ENCODE measurements around the gene HOXB13.

The HOXB13 gene

GRCh38 chr17:48745381-48746275 lies 17.1 kb upstream of the HOXB13 start:
- Histone ChIP-seq H3K27ac (ENCODE audit: low read length) (no peak overlapping the region), H3K9ac (ENCODE audit: low read length) (no peak overlapping the region), H3K27me3 (ENCODE audit: low read depth, low read length) (peaks cover 45% of the 10 kb centered on the region), H3K9me3 (ENCODE audit: insufficient read depth, low read length) (no peaks in the 10 kb centered on the region), H3K79me2 (ENCODE audit: low read length) (no peaks in the 10 kb centered on the region), H2AFZ (ENCODE audit: low read depth, low read length) (no peak overlapping the region), H4K20me1 (ENCODE audit: insufficient read depth, low read length) (no peaks in the 10 kb centered on the region), H3K4me2 (ENCODE audit: low read length) (peak overlapping the region; percentile 41), H3K4me1 (ENCODE audit: low read length) (peaks cover 13% of the 10 kb centered on the region), H3K36me3 (replicated peaks; ENCODE audit: low read depth, low read length) (no peaks in the 10 kb centered on the region), H3K4me3 (ENCODE audit: low read length) (no peak overlapping the region)
- TF ChIP-seq EZH2phosphoT487 (IDR thresholded peaks at IDR 0.05; ENCODE audit: low read depth): no peak

GRCh38 chr17:48740537-48740936 lies 12.0 kb upstream of the HOXB13 start:
- Histone ChIP-seq H3K36me3 (replicated peaks; ENCODE audit: low read depth, low read length) (no peaks in the 10 kb centered on the region), H3K27me3 (ENCODE audit: low read depth, low read length) (peaks cover 59% of the 10 kb centered on the region), H4K20me1 (ENCODE audit: insufficient read depth, low read length) (no peaks in the 10 kb centered on the region), H3K9ac (ENCODE audit: low read length) (no peak overlapping the region), H3K4me3 (ENCODE audit: low read length) (no peak overlapping the region), H3K4me2 (ENCODE audit: low read length) (no peak overlapping the region), H3K9me3 (ENCODE audit: insufficient read depth, low read length) (no peaks in the 10 kb centered on the region), H3K4me1 (ENCODE audit: low read length) (peaks cover 6% of the 10 kb centered on the region), H3K79me2 (ENCODE audit: low read length) (no peaks in the 10 kb centered on the region), H3K27ac (ENCODE audit: low read length) (no peak overlapping the region), H2AFZ (ENCODE audit: low read depth, low read length) (no peak overlapping the region)
- no peak for TF ChIP-seq CTCF (IDR thresholded peaks at IDR 0.05; ENCODE audit: low read depth, low read length)
- no peak for TF ChIP-seq EZH2phosphoT487 (IDR thresholded peaks at IDR 0.05; ENCODE audit: low read depth)

GRCh38 chr17:48738803-48739526 lies 10.4 kb upstream of the HOXB13 start:
- Histone ChIP-seq H3K79me2 (ENCODE audit: low read length) (no peaks in the 10 kb centered on the region), H3K9me3 (ENCODE audit: insufficient read depth, low read length) (no peaks in the 10 kb centered on the region), H3K27me3 (ENCODE audit: low read depth, low read length) (peaks cover 55% of the 10 kb centered on the region), H3K4me3 (ENCODE audit: low read length) (no peak overlapping the region), H4K20me1 (ENCODE audit: insufficient read depth, low read length) (no peaks in the 10 kb centered on the region), H3K9ac (ENCODE audit: low read length) (no peak overlapping the region), H3K27ac (ENCODE audit: low read length) (no peak overlapping the region), H3K4me2 (ENCODE audit: low read length) (no peak overlapping the region), H3K36me3 (replicated peaks; ENCODE audit: low read depth, low read length) (no peaks in the 10 kb centered on the region), H2AFZ (ENCODE audit: low read depth, low read length) (no peak overlapping the region), H3K4me1 (ENCODE audit: low read length) (no peaks in the 10 kb centered on the region)
- TF ChIP-seq CTCF (IDR thresholded peaks at IDR 0.05; ENCODE audit: low read depth, low read length) (no peak), EZH2phosphoT487 (IDR thresholded peaks at IDR 0.05; ENCODE audit: low read depth) (no peak)

- no peaks in the 10 kb centered on the region for H3K4me1 ChIP-seq (ENCODE audit: low read length)
- no peaks in the 10 kb centered on the region for H3K79me2 ChIP-seq (ENCODE audit: low read length)
- no peak overlapping the region for H3K4me3 ChIP-seq (ENCODE audit: low read length)
- H3K27me3 ChIP-seq (ENCODE audit: low read depth, low read length): peaks cover 51% of the 10 kb centered on the region
- no peak overlapping the region for H3K27ac ChIP-seq (ENCODE audit: low read length)
- H3K36me3 ChIP-seq (replicated peaks; ENCODE audit: low read depth, low read length): no peaks in the 10 kb centered on the region
- no peak overlapping the region for H3K9ac ChIP-seq (ENCODE audit: low read length)
- H3K9me3 ChIP-seq (ENCODE audit: insufficient read depth, low read length): no peaks in the 10 kb centered on the region
- no peak for TF ChIP-seq CTCF (IDR thresholded peaks at IDR 0.05; ENCODE audit: low read depth, low read length)
- no peak for TF ChIP-seq EZH2phosphoT487 (IDR thresholded peaks at IDR 0.05; ENCODE audit: low read depth)
- H3K4me2 ChIP-seq (ENCODE audit: low read length): no peak overlapping the region
- no peak overlapping the region for H2AFZ ChIP-seq (ENCODE audit: low read depth, low read length)
- no peaks in the 10 kb centered on the region for H4K20me1 ChIP-seq (ENCODE audit: insufficient read depth, low read length)
These were observed 9.9 kb upstream of the HOXB13 start for GRCh38 chr17:48738424-48738802.

All from OCI-LY3 (cell line).